ENCODE results near the gene DEDD.

DEDD gene

GRCh38 chr1:161092621-161093028, 39.8 kb downstream of the DEDD start:
- DNase-seq (ENCODE audit: low spot score) = no peak

GRCh38 chr1:161091796-161092507, 40.5 kb downstream of the DEDD start:
- no peak for DNase-seq (ENCODE audit: low spot score)

GRCh38 chr1:161091093-161091492, 41.4 kb downstream of the DEDD start:
- no peak for DNase-seq (ENCODE audit: low spot score)

- DNase-seq (ENCODE audit: low spot score) = no peak
Observed at GRCh38 chr1:161090617-161091016, 41.9 kb downstream of the DEDD start.

- DNase-seq (ENCODE audit: low spot score) = no peak
Observed at GRCh38 chr1:161089938-161090337, 42.5 kb downstream of the DEDD start.

GRCh38 chr1:161089251-161089924, 43.1 kb downstream of the DEDD start, which contains the start of gene NECTIN4:
Gene NECTIN4, minus strand, starts transcription at chr1:161089558. Its CDS starts 262 bp downstream, at chr1:161089296.
- DNase-seq (ENCODE audit: low spot score) = no peak

- no peak for DNase-seq (ENCODE audit: low spot score)
Observed at GRCh38 chr1:161088587-161089110, 43.8 kb downstream of the DEDD start.

GRCh38 chr1:161086457-161086856, 46.0 kb downstream of the DEDD start:
- DNase-seq (ENCODE audit: low spot score) = no peak

- DNase-seq (ENCODE audit: low spot score) = no peak
Observed at GRCh38 chr1:161085165-161085564, 47.3 kb downstream of the DEDD start.

- DNase-seq (ENCODE audit: low spot score) = no peak
Observed at GRCh38 chr1:161084597-161084988, 47.9 kb downstream of the DEDD start.

- no peak for DNase-seq (ENCODE audit: low spot score)
Observed at GRCh38 chr1:161083748-161084596, 48.5 kb downstream of the DEDD start.

GRCh38 chr1:161082996-161083747, 49.3 kb downstream of the DEDD start:
- no peak for DNase-seq (ENCODE audit: low spot score)

GRCh38 chr1:161082483-161082882, 50.0 kb downstream of the DEDD start:
- DNase-seq (ENCODE audit: low spot score) = no peak

- DNase-seq (ENCODE audit: low spot score) = no peak
Observed at GRCh38 chr1:161081519-161081918, 50.9 kb downstream of the DEDD start.

GRCh38 chr1:161080441-161081405, 51.7 kb downstream of the DEDD start:
- DNase-seq (ENCODE audit: low spot score) = no peak

GRCh38 chr1:161079436-161080110, 52.9 kb downstream of the DEDD start:
- DNase-seq (ENCODE audit: low spot score) = no peak

GRCh38 chr1:161077426-161077825, 55.0 kb downstream of the DEDD start:
- DNase-seq (ENCODE audit: low spot score) = no peak

GRCh38 chr1:161076410-161076809, 56.1 kb downstream of the DEDD start:
- no peak for DNase-seq (ENCODE audit: low spot score)

- no peak for DNase-seq (ENCODE audit: low spot score)
Observed at GRCh38 chr1:161074676-161075368, 57.6 kb downstream of the DEDD start.
